NCI-H345 (cell line): ENCODE measurements around the gene ANKRD63.

Experiments
- DNase-seq: peaks from one replicate; lab custom pipeline; 2025; lab: John Stamatoyannopoulos, UW

ANKRD63 gene

DNA sequence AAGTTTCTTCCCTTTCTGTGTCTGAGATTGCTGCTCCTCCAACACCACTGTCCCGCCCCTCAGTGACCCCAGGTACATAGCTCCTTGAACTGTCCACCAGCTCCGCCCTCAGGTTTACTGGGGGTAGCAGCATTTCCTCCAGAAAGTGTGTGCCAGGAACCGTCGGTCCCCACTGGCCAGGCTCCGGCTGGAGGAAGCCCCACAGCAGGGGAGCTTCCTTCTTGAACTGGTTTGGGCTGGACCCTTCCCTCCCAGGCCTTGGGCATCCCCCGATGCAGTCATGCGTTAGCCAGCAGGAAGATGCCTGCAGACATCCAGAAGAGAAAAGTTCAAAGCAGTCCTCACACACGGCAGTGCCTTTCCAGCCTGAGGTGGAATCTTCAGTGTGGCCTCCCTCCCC lies 24.3 kb downstream of the ANKRD63 start:
- DNase-seq = no peak

DNA sequence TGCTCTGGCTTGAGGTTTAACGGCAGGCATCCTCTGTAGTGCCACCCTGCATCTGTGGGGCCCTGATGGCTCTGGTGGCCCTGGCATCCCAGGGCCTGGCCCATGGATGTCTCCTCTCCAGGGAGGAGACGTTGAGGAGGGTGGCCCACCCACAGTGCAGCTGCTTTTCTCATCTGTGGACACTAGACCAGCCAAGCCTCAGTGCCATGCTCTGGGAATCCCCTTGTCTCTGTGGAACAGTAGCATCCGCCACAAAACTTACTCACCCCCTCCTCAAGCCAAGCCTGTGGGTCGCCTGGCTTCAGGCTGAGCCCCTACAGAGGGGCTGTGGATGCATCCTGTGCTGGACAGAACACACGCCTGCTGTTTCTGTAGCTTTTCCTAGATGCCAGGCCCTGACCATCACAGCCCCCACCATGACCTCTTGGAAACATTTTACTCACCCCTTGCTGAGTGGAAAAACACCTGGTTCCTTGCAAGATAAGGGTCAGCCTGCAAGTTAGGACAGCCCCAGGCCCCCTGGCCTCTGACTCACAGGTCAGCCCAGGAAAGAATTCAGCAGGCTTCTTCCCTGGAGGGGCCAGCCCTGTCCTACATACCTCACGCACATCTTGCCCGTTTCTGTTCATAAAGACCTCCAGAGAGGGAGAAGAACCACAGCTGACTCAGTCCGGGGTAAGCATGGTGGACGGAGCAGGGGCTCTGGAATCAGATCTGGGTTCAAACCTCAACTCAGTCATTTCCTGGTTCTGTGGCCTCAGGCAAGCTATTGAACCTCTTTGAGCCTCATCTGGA lies 25.0 kb downstream of the ANKRD63 start:
- no peak for DNase-seq

DNA sequence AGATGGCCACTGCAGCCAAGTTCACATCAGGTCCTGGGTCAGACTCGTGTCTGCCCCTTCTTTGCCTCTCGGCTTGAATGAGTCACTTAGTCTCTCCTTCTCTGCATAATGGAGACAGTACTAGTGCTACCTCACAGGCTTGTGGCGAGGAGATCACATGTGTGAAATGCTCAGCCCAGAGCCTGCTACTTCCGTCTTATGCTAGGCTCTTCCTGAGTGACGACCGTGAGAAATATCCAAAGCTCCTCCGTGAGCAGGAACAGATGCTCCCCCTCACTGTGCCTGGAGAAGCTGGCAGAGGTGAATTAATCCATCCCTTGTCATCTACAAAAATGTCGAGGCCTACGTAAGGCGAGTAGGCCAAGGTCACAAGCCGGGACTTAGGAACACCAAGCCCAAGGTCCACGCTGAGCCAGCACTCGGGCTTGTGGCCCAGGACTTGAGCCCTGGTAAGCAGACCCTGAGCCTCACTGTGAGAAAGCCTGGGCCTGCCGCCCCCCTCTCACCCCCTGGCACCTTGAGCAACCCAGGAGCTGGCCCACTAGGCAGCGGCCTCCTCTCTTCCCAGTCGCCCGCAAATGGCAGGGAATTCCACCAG lies 26.1 kb downstream of the ANKRD63 start:
- no peak for DNase-seq

DNA sequence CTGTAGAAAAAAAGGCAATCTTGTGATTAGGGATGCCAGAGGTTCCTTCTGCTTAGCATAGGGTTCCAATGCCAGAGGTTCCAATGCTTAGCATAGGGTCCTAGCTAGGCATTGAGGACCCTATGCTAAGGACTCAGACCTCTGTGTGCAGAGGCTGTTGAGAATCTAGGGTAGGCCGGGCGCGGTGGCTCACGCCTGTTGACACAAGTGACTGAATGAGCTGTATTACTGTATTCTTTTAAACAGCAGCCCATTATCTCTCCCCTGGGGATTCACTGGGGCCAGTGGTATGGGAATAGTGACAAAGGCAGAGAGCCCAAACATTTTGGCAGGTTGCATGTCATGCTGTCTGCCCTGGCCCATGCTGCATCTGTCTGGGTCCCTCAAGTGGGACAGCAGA lies 27.8 kb downstream of the ANKRD63 start:
- no peak for DNase-seq

DNA sequence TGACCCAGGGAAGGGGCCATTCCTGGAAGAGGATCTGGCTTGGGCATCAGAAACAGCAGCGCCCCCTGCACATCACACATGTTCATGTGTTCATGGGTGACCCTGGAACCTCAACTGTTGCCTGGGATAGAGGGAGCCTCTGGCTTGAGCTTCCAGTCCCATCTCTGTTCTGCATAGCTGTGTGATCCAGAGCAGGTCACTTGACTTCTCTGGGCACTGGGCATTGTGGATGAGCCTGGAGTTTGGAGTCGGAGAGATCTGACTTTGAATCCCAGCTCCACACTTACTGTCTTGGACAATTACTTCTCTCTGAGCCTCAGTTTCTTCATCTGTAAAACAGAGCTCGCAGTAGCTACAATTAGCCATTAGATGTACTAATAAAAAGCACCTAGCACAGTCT lies 28.4 kb downstream of the ANKRD63 start:
- DNase-seq = no peak

DNA sequence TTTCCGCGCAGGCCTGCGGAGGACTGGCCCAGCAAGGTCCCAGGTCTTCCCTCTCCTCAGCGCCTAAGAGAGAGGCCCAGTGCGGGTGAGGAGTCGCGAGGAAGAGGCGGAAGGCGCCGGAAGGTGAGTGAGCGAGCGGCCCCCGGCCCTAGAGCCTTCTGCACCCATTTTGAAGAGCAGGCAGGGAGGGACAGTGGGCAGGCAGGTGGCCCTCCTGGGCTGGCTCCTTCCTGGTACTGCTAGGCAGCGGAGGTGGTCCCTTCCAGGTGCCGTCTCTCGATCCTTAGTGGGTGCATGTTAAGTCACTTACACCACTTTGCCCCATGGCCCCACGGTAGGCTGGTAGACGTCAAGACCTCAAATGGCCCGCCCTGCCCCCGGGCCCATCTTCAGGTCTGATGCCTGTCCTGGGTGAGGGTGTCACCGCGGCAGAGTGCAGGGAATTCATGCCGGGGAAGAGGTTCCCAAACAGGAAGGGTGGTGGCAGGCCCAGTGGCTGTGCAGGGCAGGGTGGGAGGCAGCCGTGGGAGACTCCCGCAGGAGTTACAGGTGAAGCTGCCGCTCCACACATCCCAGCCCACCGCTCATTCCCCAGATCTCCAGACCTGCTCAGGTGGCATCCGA lies 29.6 kb downstream of the ANKRD63 start:
- DNase-seq = no peak

DNA sequence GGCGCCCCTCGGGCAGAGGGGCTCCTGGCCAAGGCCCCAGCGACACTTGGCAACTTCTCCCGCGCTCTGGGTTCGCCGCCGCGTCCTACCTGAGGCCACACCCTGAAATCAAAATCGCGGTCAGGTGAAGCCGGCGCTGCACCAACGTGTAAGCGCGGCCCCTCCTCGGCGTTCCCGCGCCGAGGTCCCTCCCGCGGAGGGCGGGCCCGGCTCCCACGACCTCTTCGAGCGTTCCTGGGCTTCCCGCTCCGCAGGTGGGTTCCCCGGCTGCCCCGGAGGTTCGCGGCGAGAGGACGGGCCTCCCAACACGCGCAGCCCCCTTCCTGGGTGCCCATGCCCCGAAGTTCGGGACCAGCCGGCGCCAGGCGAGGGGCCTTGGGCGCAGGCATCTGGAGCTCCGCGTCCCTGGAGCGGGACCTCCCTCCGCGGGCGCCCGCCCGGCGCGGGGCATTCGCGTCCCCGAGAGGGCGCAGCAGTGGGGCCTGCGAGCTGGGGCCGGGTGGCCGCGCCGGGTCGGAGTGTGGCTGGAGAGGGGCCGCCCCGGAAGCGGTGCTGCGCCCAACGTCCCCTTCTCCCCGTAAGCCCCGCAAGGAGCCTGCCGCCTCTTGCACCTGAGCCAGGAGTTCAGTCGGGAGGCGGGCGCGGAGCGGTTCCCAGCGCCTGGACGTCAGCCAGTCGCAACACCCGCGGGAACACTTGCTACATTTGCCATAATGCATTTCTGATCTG lies 30.3 kb downstream of the ANKRD63 start:
- no peak for DNase-seq

DNA sequence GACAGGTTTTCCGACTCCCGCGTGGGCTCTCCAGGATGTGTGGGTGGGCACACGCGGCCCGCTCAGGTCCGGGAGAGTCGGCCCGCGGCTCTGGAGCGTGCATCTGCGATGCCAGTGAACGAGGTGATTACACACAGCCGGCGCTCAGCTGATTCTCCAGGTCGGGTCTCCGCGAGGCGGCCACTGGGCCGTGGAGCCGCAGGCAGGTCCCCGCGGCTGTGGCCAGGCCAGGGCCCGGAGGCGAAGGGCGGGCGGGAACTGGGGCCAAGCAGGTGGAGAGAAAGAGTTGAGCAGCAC lies 30.8 kb downstream of the ANKRD63 start:
- DNase-seq = no peak

DNA sequence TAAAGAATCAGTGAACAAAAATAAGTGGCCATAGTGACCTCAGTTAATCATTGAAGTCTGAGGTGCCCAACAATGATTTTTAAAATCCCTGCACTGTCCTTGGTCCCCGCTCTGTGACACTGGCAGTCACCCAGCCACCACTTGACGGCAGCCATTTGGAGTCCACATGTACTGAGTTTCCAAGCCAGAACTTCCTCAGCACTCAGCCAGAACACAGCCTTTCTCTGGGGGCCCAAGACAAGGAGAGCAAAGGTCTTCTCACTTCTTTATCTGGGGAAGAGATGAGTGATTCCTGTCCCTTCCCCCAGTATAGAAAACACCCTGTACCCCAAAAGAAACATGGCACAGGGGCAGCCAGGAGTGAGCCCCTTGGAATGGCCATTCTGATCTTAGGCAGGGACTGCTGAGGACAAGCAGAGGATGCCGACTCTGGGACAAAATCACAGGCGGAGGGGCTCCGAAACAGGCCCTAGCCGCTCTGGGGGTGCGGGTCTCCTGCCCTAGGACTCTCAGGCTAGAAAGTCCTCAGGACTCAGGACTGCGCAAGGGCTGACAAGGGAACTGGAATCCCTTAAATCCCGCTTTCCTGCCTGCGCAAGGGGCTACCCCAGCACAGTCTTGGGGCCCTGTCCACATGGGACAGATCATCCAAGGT lies 31.3 kb downstream of the ANKRD63 start:
- DNase-seq = no peak

DNA sequence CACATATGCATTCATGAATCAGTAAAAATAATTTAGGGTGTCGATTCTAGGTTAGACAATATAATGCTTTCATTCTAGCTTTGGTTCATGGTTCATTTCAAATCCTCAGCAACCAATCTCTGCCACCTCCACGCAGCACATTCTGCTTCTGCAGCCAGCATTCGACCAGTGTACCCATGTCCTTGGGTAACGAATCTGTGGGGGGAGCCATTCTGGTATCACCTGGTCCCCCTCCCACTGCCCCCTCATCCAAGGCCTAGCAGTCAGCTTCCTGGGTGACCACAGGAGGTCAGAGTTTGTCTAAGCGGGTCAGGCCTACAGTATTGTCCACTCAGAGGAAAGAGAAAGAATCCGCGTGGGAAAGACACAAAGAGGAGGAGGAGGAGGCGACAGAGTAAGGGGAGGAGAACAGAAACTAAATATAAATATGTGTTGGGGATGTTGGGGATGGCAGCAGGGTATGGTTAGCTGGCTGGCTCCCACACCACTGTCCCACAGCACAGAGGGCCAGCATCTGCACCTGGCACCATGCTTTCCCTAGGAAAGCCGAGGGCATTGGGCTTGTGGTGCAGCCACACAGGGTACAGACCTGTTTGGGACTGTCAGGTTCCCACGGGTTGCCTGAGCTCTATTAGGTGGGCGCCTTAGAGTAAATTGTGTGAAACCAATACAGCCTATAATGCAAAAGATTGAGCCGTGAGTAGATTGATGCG lies 31.9 kb downstream of the ANKRD63 start:
- DNase-seq = no peak

DNA sequence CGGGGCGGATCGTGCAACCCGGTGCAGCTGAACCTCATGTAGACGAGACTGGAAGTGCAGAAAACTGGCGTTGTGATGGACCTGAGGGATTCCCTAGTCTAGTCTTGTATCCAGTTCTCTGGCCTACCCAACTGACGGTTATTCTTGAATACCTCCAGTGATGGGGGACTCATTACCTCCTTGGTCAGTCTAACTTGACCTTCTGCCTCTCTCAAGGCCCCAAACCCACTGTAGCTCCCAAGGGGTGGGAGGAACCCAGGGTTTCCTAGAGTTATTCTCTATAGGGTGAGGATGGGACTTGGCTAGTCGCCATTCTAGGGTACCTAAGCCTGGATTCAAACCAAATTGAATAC lies 32.6 kb downstream of the ANKRD63 start:
- no peak for DNase-seq

DNA sequence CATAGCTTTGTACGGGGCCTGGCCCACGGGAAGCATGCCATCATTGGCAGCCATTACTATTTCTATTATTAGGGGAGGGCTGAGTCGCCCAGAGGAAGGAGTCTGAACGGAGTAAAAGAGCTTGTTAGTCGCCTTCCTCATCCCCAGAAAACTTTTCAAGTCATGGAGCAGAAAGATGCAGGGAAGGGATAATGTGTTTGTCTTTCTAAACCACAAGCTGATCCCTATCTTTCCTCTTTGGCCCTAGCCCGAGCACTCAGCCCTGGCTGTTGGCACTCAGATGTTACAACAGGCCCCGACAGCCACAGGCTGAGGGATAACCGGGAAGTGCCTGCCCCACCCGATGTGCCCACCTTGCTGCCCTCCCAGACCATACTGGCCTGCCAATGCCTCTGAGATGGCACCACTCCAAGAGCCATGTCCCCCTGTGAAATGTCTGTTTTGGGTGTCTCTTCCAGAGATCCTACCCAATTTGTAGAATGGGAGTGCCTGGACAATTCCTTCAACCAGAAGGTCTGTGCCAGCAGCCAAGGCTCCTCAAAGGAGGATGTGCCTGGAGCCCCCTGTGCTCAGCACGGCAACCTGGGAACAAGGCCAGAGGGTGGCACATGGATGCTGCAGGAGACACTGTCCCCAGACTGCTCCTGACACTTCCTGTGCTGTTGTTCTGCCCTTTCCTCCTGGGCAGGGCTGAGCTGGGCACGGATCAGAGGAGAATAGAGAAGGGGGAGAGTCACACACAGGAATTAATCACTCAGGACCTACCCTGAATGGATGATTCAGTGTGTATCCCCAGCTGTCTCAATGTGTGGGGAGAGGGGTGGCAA lies 33.2 kb downstream of the ANKRD63 start:
- DNase-seq = no peak

DNA sequence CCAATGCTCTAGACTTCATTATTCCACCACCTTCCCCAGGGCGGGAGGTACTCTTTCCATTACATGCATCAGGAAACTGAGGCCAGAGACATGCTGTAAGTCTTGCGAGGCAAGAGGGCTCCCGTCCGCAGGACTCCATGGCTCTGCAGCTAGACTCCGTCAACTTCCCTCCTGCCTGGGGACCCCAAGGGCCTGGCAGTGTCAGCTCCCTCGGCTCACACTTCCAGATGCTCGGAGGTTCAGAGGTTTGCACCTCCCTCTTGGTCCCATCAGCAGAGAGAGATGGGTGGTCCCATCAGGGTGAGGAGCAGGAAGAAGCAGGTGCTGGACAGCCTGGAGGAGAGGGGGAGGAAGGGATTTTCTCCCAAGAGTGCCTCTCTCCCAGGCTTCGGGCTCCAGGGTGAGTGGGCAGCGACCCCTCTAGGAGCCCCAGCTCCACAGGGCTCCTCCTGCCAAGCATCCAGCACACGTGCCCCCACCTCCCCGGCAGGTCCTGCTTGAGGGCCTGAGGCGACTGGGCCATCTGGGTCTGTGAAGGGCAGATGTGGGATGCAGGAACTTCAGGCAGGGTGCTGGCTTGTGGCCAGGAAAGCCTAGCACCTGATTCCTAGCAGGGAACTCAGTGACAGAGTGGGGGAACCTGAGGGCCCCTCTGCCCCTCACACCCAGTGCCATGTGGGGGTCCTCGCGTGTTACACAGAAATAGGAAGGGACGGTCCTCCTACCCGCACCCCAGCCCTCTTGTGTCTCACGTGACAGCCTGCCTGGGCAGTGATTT lies 34.7 kb downstream of the ANKRD63 start:
- DNase-seq = no peak

DNA sequence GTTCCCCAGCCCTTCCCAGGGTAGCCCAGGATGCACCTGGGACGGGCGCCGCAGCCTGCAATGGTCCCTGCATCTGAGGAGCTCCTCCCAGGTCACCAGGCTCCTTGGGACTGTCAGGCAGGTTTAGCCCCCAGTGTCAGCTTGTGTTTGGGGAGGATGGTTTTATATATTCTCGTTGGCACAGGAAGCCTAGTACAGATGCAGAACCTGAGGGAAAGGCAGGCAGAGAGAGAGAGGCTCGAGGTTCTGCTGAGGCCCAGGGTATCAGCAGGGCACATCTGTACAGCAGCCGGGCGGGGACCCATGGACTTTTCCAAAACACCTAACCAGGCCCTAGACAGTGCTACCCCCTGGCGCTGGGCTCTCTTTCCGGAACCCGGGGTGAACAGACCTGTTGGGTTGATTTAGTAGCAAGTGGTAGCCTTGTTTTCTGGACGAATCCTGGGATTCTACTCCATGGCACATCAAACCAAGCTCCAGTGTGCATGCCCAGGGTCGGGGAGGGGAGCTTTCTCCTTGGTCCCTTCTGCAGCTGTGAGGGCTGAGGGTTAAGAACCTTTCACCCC lies 35.4 kb downstream of the ANKRD63 start:
- DNase-seq = no peak

DNA sequence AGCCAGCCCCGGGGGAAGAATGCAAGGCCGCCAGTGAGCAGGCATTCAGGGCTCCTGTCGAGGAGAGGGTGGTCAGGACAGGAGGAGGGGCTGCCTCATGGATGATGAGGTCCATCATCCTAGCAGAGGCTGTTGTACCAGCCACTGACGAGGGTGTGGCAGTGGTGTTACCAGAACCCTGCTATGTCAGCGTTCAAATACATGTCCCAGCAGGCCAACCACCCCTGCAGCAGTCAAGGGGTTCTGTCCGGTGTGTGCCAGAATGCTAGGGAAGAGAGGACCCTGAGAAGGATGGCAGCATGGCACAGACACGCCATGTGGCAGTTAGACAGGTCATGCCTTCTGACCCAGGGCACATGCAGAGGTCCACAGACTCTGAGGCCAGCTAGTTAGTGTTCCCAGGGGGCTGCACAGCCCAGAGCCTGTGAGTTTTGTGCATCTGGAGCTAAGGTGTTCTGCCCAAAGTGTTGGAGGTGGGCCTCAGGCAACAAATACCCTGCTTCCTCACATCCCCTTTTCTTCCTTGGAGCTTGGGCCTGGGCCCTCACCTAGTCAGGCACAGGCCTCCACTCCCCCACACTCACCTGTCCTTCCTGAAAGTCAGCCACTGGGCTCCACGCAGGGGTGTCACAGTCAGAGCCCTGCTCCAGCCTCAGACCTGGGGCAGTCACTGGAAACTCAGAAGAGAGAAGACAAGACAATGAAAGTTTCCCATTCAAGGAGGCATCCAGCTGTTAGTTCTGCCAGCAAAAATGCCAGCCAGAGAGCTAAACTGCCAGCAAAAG lies 36.2 kb downstream of the ANKRD63 start:
- DNase-seq = no peak

DNA sequence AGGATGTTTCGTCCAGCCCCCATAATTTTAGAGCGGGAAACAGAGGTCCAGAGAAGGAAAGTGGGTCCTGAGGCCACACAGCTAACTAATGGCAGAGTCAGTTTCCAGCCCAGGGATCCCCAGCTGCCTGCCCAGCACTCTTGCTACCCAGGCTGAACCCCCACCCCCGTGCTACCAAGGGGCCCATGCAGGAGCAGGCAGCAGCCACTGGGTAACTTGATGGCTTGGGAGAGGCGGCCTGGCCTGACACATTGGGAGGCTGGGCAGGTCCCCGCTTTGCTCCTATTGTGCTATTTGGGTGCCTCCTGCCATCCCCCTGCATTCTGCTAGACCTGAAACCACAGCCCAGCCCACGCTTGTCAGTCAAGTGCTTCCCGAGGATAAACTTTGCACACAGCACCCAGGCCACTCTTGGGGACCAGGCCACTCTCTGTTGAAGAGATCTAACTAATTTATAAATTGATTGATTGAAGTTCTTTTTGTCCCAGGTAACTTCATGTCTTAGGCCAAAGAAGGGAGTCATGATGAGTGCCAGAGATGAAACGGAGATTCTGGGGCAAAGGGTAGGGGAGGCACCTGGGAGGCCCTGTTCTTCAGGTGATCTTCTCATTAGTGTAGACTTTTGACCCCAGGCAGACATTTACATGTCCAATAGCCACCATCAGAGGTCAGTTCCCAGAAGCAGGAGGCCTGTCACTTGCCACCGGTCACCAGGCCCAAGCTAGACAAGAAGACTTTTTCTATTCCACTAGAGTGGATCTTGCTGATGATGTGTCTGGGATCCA lies 37.0 kb downstream of the ANKRD63 start:
- DNase-seq = no peak

DNA sequence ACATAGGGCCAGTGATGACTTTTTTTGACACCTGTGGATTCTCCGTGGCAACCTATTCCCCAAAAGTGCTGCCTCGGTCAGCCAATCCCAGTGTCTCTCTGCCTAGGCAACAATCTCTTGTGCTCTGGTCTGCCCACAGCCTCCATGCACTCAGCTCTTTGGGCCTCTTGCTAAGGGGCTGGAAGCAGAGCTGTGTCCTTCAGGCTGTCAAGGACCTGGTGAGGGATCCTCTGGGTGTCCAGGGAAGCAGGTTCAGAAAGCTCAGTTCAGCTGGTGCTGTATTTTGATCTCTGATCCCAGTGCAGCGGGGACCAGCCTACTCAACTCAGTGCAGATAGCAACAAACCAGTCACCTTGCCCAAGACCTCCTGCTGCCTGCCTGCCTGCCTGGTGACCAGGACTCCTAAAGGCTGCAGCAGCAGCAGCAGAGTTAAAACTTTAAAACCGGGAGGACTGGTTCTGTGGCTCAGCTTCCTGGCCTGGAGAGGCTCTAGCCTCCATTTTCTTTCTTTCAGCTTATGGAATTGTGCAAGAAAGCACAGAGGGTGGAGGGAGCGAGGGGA lies 37.8 kb downstream of the ANKRD63 start:
- DNase-seq = no peak
